ENCODE measurements around the gene NIPSNAP2. TPM values are rescaled to one million over a fixed set of nuclear protein-coding genes. Genes with fewer than 3 reads are reported as not detected.
"Not testable (repeated sequence)": the region's sequence is repeated elsewhere in the genome, so short reads cannot be mapped to it uniquely, and the experiment has no call there.

Gene NIPSNAP2
- total and polyA plus RNA-seq, 8 donors: 35.6 to 133 (median 60.2) TPM

GRCh38 chr7:56033671-56034432 is 69.5 kb downstream of the NIPSNAP2 start:
- WGBS, 5 donors: 0 to 1% (median 1%) methylated on average over 23 to 27 of the region's 27 CpGs
- Histone ChIP-seq H3K27me3 (no peaks in the 10 kb centered on the region), H3K9me3 (no peaks in the 10 kb centered on the region), H3K4me3 (peak overlapping the region; percentile 60 to 79 (median 66)), H3K27ac (peak overlapping the region; percentile 24 to 76 (median 59)), H3K36me3 (peaks cover 0 to 5% (median 0%) of the 10 kb centered on the region in 4 donors), H3K4me1 (peaks cover 6 to 25% (median 17%) of the 10 kb centered on the region in 4 donors)
- intact Hi-C loops (cut with DNase I; ENCODE audit: low total_unique reads): no loop called here
- peak; percentile 55 to 85 for DNase-seq
- TF ChIP-seq POLR2AphosphoS5 (IDR thresholded peaks at IDR 0.05) (peak in 1 of 3 donors; percentile 25), POLR2A (IDR thresholded peaks at IDR 0.05) (no peak), EP300 (IDR thresholded peaks at IDR 0.05) (no peak), CTCF (IDR thresholded peaks at IDR 0.05) (peak in 1 of 7 experiments; percentile 34)

- TF ChIP-seq EP300 (IDR thresholded peaks at IDR 0.05) (no peak), POLR2AphosphoS5 (IDR thresholded peaks at IDR 0.05) (no peak), POLR2A (IDR thresholded peaks at IDR 0.05) (no peak), CTCF (IDR thresholded peaks at IDR 0.05) (no peak)
- H3K27ac ChIP-seq: no peak overlapping the region
- WGBS, 5 donors: 53 to 72% (median 59%) methylated on average over 3 of the region's 3 CpGs
- H3K36me3 ChIP-seq: peaks cover 0 to 6% (median 2%) of the 10 kb centered on the region in 4 donors
- no peak overlapping the region for H3K4me3 ChIP-seq
- H3K9me3 ChIP-seq: no peaks in the 10 kb centered on the region
- H3K4me1 ChIP-seq: no peaks in the 10 kb centered on the region
- H3K27me3 ChIP-seq: no peaks in the 10 kb centered on the region
- intact Hi-C loops (cut with DNase I; ENCODE audit: low total_unique reads): no loop called here
- DNase-seq: no peak
These were observed 76.3 kb downstream of the NIPSNAP2 start for GRCh38 chr7:56040730-56041129.

- H3K4me3 ChIP-seq; H3K9me3 ChIP-seq; H3K36me3 ChIP-seq; H3K27ac ChIP-seq; intact Hi-C loops (cut with DNase I; ENCODE audit: low total_unique reads); DNase-seq; H3K27me3 ChIP-seq: not testable (repeated sequence)
- H3K4me1 ChIP-seq: peaks cover 25 to 48% (median 36%) of the 10 kb centered on the region in 4 donors
- 82 to 97% (median 96%) methylated on average over 2 of the region's 2 CpGs for WGBS, 5 donors
These were observed 81.4 kb downstream of the NIPSNAP2 start for GRCh38 chr7:56045758-56046157.

GRCh38 chr7:56046721-56047445 is 82.5 kb downstream of the NIPSNAP2 start:
- peak; percentile 44 to 80 for DNase-seq
- no peaks in the 10 kb centered on the region for H3K9me3 ChIP-seq
- TF ChIP-seq CTCF (IDR thresholded peaks at IDR 0.05) (no peak), POLR2AphosphoS5 (IDR thresholded peaks at IDR 0.05) (peak; percentile 52 to 79 (median 57))
- peak overlapping the region; percentile 61 to 95 (median 77) for H3K27ac ChIP-seq
- peaks cover 26 to 51% (median 40%) of the 10 kb centered on the region in 4 donors for H3K4me1 ChIP-seq
- WGBS, 5 donors: 21 to 36% (median 29%) methylated on average over 5 of the region's 5 CpGs
- H3K27me3 ChIP-seq: no peaks in the 10 kb centered on the region
- H3K36me3 ChIP-seq: peaks cover 0 to 5% (median 0%) of the 10 kb centered on the region in 4 donors
- H3K4me3 ChIP-seq: no peak overlapping the region
- intact Hi-C loops (cut with DNase I; ENCODE audit: low total_unique reads): no loop called here

GRCh38 chr7:56047446-56048116 is 83.2 kb downstream of the NIPSNAP2 start:
- intact Hi-C loops (cut with DNase I; ENCODE audit: low total_unique reads); H3K36me3 ChIP-seq; H3K9me3 ChIP-seq; H3K27me3 ChIP-seq; H3K4me3 ChIP-seq: not testable (repeated sequence)
- H3K4me1 ChIP-seq: peaks cover 26 to 56% (median 45%) of the 10 kb centered on the region in 4 donors
- 43 to 59% (median 53%) methylated on average over 10 to 11 of the region's 11 CpGs for WGBS, 5 donors
- H3K27ac ChIP-seq: peak overlapping the region; percentile 67 to 95 (median 77)
- peak in 1 of 2 donors; percentile 16 for DNase-seq

Measured in stomach (tissue), 9 donors.